ENCODE measurements around the gene RWDD2A.
"Not testable (repeated sequence)": the region's sequence is repeated elsewhere in the genome, so short reads cannot be mapped to it uniquely, and the experiment has no call there.

The RWDD2A gene

GRCh38 chr6:83192871-83193746 is at the start of gene RWDD2A, which contains the start of gene PGM3:
TSS of gene RWDD2A (plus strand) at chr6:83193357. CDS start at chr6:83194452, 1,095 bp downstream.
TSS of gene PGM3 (minus strand) at chr6:83193265. CDS start at chr6:83191012, 2,253 bp downstream.
- peak; percentile 94 for DNase-seq

- DNase-seq = no peak
These were observed 42.0 kb upstream of the RWDD2A start for GRCh38 chr6:83151114-83151513.

- DNase-seq = no peak
These were observed 40.2 kb upstream of the RWDD2A start for GRCh38 chr6:83152913-83153312.

GRCh38 chr6:83153883-83154521 is 39.2 kb upstream of the RWDD2A start:
- peak; percentile 13 for DNase-seq

- no peak for DNase-seq
These were observed 37.4 kb upstream of the RWDD2A start for GRCh38 chr6:83155794-83156193.

- DNase-seq = no peak
These were observed 33.0 kb upstream of the RWDD2A start for GRCh38 chr6:83160167-83160566.

GRCh38 chr6:83167726-83168278 is 25.4 kb upstream of the RWDD2A start:
- DNase-seq = no peak

GRCh38 chr6:83168556-83168955 is 24.6 kb upstream of the RWDD2A start:
- no peak for DNase-seq

- no peak for DNase-seq
These were observed 24.1 kb upstream of the RWDD2A start for GRCh38 chr6:83169106-83169505.

- no peak for DNase-seq
These were observed 23.6 kb upstream of the RWDD2A start for GRCh38 chr6:83169511-83169910.

- no peak for DNase-seq
These were observed 16.9 kb upstream of the RWDD2A start for GRCh38 chr6:83176246-83176645.

- no peak for DNase-seq
These were observed 12.7 kb upstream of the RWDD2A start for GRCh38 chr6:83180426-83180950.

GRCh38 chr6:83182114-83182513 is 11.0 kb upstream of the RWDD2A start:
- no peak for DNase-seq

- no peak for DNase-seq
These were observed 9.9 kb upstream of the RWDD2A start for GRCh38 chr6:83183082-83183828.

- no peak for DNase-seq
These were observed 8.1 kb upstream of the RWDD2A start for GRCh38 chr6:83185096-83185495.

- DNase-seq = peak; percentile 18
These were observed 4.7 kb upstream of the RWDD2A start for GRCh38 chr6:83188501-83188900.

- no peak for DNase-seq
These were observed 2.5 kb upstream of the RWDD2A start for GRCh38 chr6:83190626-83191025.

GRCh38 chr6:83191974-83192373 is 1.2 kb upstream of the RWDD2A start:
- not testable (repeated sequence) for DNase-seq

- DNase-seq = no peak
These were observed 701 bp upstream of the RWDD2A start for GRCh38 chr6:83192456-83192855.

- DNase-seq = peak; percentile 83
These were observed 800 bp downstream of the RWDD2A start for GRCh38 chr6:83193747-83194566.

- no peak for DNase-seq
These were observed 5.5 kb downstream of the RWDD2A start for GRCh38 chr6:83198486-83199172.

All from NCI-H69 (cell line).